DND-41 (cell line): ENCODE data around the gene MORN3.

Experiments
- EZH2 ChIP-seq: IDR thresholded peaks from 3 replicates; pipeline ENCODE4 v1.6.1; 2012; ENCODE audit warnings: borderline replicate concordance, low read depth, mild to moderate bottlenecking, moderate library complexity, low read length, inconsistent platforms; ENCODE audit not compliant: severe bottlenecking
- TF ChIP-seq, protein P1 (sequence below): IDR thresholded peaks from 2 replicates; pipeline ENCODE4 v1.5.1; 2012; ENCODE audit warnings: borderline replicate concordance, low read length, moderate library complexity, mild to moderate bottlenecking; ENCODE audit not compliant: poor library complexity, severe bottlenecking; ENCODE audit errors: extremely low read depth

DNA sequence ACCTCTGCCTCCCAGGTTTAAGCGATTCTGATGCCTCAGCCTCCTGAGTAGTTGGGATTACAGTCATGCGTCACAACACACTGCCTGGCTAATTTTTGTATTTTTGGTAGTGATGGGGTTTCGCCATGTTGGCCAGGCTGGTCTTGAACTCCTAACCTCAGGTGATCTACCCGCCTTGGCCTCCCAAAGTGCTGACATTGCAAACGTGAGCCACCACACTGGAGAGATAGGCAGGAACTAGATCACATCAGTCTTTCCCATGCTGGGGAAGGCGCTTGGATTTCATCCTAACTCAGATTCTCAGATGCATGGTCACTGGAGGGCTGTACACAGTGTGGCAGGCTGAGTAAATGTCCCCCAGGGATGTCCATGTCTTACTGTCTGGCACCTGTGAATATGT lies 61.2 kb downstream of the MORN3 start:
- TF ChIP-seq, protein P1, sequence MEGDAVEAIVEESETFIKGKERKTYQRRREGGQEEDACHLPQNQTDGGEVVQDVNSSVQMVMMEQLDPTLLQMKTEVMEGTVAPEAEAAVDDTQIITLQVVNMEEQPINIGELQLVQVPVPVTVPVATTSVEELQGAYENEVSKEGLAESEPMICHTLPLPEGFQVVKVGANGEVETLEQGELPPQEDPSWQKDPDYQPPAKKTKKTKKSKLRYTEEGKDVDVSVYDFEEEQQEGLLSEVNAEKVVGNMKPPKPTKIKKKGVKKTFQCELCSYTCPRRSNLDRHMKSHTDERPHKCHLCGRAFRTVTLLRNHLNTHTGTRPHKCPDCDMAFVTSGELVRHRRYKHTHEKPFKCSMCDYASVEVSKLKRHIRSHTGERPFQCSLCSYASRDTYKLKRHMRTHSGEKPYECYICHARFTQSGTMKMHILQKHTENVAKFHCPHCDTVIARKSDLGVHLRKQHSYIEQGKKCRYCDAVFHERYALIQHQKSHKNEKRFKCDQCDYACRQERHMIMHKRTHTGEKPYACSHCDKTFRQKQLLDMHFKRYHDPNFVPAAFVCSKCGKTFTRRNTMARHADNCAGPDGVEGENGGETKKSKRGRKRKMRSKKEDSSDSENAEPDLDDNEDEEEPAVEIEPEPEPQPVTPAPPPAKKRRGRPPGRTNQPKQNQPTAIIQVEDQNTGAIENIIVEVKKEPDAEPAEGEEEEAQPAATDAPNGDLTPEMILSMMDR: no peak
- no peak for TF ChIP-seq EZH2
